Thyroid gland (tissue), 4 donors: ENCODE measurements around the gene THAP12.

Experiments
- CTCF ChIP-seq, 6 experiments: fragments of 200-600 bp in 3 of 6; fragments of 450-650 bp in 3 of 6; sonication (generic) in 3 of 6; IDR thresholded peaks; one replicate each; pipeline ENCODE4 v1.5.1; 2016 to 2019; ENCODE audit warnings: antibody characterized with exemption in 6 of 6, mild to moderate bottlenecking in 2 of 6, inconsistent platforms in 1 of 6, moderate library complexity in 1 of 6
- POLR2A ChIP-seq, 2 donors: fragments of 450-650 bp; IDR thresholded peaks; one replicate each; pipeline ENCODE4 v1.6.1; 2017; ENCODE audit warnings: antibody characterized with exemption in 2 of 2, mild to moderate bottlenecking in 2 of 2, moderate library complexity in 1 of 2

GRCh38 chr11:76406359-76406758, 25.4 kb upstream of the THAP12 start:
- no peak for TF ChIP-seq CTCF (IDR thresholded peaks at IDR 0.05)
- no peak for TF ChIP-seq POLR2A (IDR thresholded peaks at IDR 0.05)
